Fibroblast of mammary gland (primary cell): ENCODE measurements around the gene STK24.

Experiments
- DNase-seq: peaks from one replicate; pipeline ENCODE4 v3.0.0-alpha.2; 2010; ENCODE audit warnings: low read depth
- H3K4me3 ChIP-seq: 2 replicates; pipeline ENCODE4 v1.5.1; 2011; ENCODE audit warnings: low read depth, mild to moderate bottlenecking, low read length, moderate library complexity; ENCODE audit not compliant: control insufficient read depth
- TF ChIP-seq, protein P1 (sequence below): conservative IDR thresholded peaks from 2 replicates; pipeline ENCODE4 v1.5.1; 2011; ENCODE audit warnings: low read depth, low read length, inconsistent platforms; ENCODE audit not compliant: control insufficient read depth, insufficient read depth

The STK24 gene

DNA sequence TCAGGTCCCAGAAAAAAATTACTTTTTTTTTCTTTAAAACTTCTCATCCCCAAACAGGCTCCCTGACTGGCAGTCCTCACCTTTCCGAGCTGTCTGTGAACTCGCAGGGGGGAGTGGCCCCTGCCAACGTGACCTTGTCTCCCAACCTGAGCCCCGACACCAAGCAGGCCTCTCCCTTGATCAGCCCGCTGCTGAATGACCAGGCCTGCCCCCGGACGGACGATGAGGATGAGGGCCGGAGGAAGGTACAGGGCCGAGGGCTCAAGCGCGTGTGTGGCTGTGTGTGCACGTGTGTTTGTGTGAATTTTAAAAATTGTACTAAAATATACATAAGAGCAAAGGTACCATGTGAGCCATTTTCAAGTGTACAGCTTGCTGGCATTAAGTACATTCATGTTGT lies 167.6 kb downstream of the STK24 start:
- DNase-seq: no peak
- H3K4me3 ChIP-seq: no peak overlapping the region
- TF ChIP-seq, protein P1, sequence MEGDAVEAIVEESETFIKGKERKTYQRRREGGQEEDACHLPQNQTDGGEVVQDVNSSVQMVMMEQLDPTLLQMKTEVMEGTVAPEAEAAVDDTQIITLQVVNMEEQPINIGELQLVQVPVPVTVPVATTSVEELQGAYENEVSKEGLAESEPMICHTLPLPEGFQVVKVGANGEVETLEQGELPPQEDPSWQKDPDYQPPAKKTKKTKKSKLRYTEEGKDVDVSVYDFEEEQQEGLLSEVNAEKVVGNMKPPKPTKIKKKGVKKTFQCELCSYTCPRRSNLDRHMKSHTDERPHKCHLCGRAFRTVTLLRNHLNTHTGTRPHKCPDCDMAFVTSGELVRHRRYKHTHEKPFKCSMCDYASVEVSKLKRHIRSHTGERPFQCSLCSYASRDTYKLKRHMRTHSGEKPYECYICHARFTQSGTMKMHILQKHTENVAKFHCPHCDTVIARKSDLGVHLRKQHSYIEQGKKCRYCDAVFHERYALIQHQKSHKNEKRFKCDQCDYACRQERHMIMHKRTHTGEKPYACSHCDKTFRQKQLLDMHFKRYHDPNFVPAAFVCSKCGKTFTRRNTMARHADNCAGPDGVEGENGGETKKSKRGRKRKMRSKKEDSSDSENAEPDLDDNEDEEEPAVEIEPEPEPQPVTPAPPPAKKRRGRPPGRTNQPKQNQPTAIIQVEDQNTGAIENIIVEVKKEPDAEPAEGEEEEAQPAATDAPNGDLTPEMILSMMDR: no peak

DNA sequence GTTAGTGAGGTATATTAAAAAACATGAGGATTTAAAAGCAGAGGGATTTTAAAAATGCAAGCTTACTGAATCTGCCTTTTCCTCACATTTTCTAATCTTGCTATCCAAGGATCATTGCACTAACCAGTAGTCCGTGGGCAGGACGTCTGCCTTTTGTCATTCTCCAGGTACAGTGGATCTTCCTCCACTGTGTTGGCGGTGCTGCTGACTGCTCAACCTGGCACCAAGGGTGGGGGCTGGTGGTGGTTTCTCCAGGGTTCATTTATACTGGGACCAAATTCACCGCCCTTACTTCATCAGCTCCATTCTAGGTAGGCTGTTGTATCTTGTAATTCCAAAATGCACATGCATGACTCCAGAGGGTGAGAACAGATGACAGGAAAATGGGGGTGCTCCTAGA lies 169.3 kb downstream of the STK24 start:
- TF ChIP-seq, protein P1: no peak
- DNase-seq: no peak
- H3K4me3 ChIP-seq: no peak overlapping the region

DNA sequence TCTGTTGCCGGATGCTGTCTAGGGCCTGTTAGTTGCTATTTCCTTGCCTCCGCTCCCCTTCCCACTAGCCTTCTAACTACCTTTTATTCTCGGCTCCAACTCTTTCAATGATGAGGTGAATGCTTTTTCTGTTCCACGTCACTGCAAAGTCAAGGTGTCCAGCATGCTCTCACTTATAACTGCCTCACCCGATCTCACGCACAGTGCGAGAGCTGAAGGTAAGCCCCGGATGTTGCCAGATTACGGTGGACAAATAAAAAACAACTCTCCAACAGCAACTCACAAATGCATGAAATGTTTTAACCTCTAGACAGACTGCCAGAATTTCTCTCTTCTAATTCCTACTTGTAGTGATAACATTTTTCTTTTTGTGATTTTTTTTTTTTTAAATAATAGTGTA lies 169.9 kb downstream of the STK24 start:
- no peak overlapping the region for H3K4me3 ChIP-seq
- TF ChIP-seq, protein P1: no peak
- DNase-seq: no peak

DNA sequence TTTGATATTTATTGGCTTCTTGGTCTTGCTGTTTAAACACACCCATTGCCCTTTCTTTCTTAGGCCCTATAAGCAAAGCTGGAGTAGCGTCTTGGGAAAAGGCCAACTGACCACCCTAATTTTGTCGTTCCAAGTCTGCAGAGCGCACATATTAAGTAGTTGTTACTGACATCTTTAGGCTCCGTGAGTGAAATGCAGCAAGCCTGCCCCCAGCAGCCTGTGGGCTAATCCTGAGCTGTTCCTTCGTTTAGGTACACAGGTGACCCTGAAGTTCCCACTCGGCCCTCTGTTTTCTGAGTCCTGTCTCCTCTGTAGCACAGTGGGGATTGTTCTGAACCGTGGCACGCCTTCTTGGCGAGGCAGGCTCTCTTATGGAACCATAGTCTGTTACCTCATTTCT lies 170.5 kb downstream of the STK24 start:
- no peak overlapping the region for H3K4me3 ChIP-seq
- TF ChIP-seq, protein P1: no peak
- DNase-seq: no peak

DNA sequence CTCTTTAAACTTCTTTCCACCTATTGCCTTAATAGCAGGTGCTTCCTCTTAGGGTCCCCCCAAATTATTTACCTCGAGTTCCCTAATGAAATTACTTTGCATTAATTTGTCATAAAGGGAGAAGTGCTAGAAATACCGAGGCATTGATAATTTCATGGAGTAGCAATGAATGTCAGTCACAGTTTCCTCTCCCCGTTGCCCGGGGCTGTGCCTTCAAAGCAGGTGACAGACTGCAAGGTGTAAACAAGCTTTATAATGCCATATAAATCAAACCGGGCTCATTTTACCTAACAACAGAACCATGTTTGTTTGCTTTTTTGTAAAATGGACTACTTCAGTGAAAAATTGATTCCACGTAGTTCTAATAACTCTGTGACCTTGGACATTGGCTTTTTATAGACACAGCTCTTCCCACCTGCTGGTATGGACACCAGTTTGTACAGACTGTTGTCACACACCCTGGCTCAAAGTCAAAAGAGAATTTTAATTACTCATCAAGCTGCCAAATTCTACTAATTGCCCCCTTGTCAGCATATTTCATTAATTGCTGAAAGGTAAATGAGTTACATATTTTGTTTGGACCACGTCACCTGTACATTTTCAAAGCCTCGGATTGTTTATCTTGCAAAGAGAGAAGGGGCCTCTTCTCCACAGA lies 171.1 kb downstream of the STK24 start:
- TF ChIP-seq, protein P1: no peak

GRCh38 chr13:98405107-98405571 lies 171.8 kb downstream of the STK24 start:
- peak; percentile 25 for DNase-seq
- TF ChIP-seq, protein P1: no peak
- H3K4me3 ChIP-seq: no peak overlapping the region

More for the DNA sequence above, 171.1 kb downstream of the STK24 start:
- H3K4me3 ChIP-seq: no peak overlapping the region
- no peak for DNase-seq
